Smooth muscle cell (in vitro differentiated cells): Measurements from ENCODE around the gene ST6GALNAC2. TPM values are rescaled to one million over a fixed set of nuclear protein-coding genes. Genes with fewer than 3 reads are reported as not detected.

Experiments used
- DNase-seq: peaks from one replicate; lab custom pipeline; 2025; ENCODE audit not compliant: unreplicated experiment; lab: John Stamatoyannopoulos, UW
- H2AFZ ChIP-seq: fragments of 200-600 bp; sonication (generic); 2 replicates; pipeline ENCODE4 v1.6.0; 2016; ENCODE audit warnings: antibody characterized with exemption, low read depth, mild to moderate bottlenecking
- H3F3A ChIP-seq: fragments of 200-600 bp; sonication (generic); 2 replicates; pipeline ENCODE4 v1.6.0; 2017; ENCODE audit warnings: antibody characterized with exemption, low read depth
- H3K27ac ChIP-seq: fragments of 200-600 bp; sonication (generic); 2 replicates; pipeline ENCODE4 v1.5.1; 2016; ENCODE audit warnings: low read depth, mild to moderate bottlenecking
- H3K27me3 ChIP-seq: fragments of 200-600 bp; sonication (generic); 2 replicates; pipeline ENCODE4 v1.6.1; 2016; ENCODE audit warnings: low read depth, mild to moderate bottlenecking
- H3K36me3 ChIP-seq: fragments of 200-600 bp; sonication (generic); 2 replicates; pipeline ENCODE4 v1.5.1; 2016; ENCODE audit warnings: low read depth
- H3K4me1 ChIP-seq: fragments of 200-600 bp; sonication (generic); 2 replicates; pipeline ENCODE4 v1.5.1; 2016; ENCODE audit warnings: low read depth
- H3K4me2 ChIP-seq: fragments of 200-600 bp; sonication (generic); 2 replicates; pipeline ENCODE4 v1.6.0; 2016; ENCODE audit warnings: mild to moderate bottlenecking
- H3K4me3 ChIP-seq: fragments of 200-600 bp; sonication (generic); 2 replicates; pipeline ENCODE4 v1.5.1; 2016; ENCODE audit warnings: mild to moderate bottlenecking
- H3K79me2 ChIP-seq: fragments of 200-600 bp; sonication (generic); 2 replicates; pipeline ENCODE4 v1.6.0; 2016; ENCODE audit warnings: low read depth, mild to moderate bottlenecking
- H3K9ac ChIP-seq: fragments of 200-600 bp; sonication (generic); 2 replicates; pipeline ENCODE4 v1.6.0; 2016; ENCODE audit warnings: low read depth
- H3K9me3 ChIP-seq: fragments of 200-600 bp; sonication (generic); replicated peaks from 2 replicates; pipeline ENCODE4 v1.5.1; 2016; ENCODE audit warnings: low read depth
- H4K20me1 ChIP-seq: fragments of 200-600 bp; sonication (generic); 2 replicates; pipeline ENCODE4 v1.6.0; 2016; ENCODE audit warnings: low read depth
- WGBS: methylation state at CpG from one replicate; pipeline ENCODE4 v1.1.7; 2016; ENCODE audit warnings: low lambda C conversion rate; 5-methylcytosine and 5-hydroxymethylcytosine counted together
- polyA plus RNA-seq: library from polyadenylated mRNA; unstranded; fragments of >200 nt; fragmentation: Nextera tagmentation; extraction: Ambion mirVana; gene quantifications from 2 replicates; pipeline ENCODE4 v1.2.1, GENCODE V29; 2016
- total RNA-seq: library from RNA; depleted of rRNA; stranded (reverse); fragments of >200 nt; gene quantifications from 2 replicates; pipeline ENCODE4 v1.2.3, GENCODE V29; 2014
- TF ChIP-seq, protein P1 (sequence below): fragments of 200-600 bp; sonication (generic); IDR thresholded peaks from 2 replicates; pipeline ENCODE4 v1.5.1; 2017; ENCODE audit warnings: borderline replicate concordance, mild to moderate bottlenecking, antibody characterized with exemption; ENCODE audit not compliant: insufficient read depth, poor library complexity, severe bottlenecking

ST6GALNAC2 gene
- total and polyA plus RNA-seq, 2 experiments from 2014 or later, result 1.2 to 6.9 TPM

DNA sequence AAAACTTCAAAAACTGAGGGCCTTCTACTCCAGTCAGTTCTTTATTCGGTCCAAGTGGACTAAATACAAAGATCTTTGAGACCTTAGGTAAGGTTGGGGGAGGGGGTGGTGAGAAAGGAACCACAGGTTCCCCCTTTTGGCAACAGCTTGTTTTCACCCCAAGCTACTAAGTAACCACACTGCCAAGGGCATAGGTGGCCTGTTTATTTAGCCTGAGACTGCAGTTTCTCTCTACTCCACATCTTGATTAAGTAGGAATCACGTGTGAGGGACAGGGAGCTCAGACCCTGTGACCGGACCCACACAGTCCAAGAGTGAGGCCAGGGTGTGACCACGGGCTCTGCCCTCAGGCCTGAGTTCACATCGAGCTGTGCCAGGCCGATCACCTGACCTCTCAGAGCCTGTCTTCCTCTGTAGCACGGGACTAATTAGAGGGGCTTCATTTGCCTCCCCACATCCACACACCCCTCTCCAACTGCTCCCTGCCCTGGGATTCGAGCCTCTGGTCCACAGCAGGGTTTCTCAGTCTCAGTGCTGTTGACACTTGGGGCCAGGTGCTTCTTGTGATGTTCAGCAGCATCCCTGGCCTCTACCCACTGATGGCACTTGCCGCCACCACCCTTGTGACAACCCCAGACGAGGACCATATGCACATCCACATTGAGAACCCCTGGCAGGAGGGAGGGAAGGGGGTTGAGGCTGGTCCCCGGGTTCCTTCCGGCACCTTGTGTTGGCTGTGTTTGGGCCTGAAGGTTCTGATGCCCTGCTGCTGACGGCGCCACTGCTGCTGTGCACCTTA lies 17.8 kb downstream of the ST6GALNAC2 start:
- no peak overlapping the region for H3K27ac ChIP-seq
- H3K4me1 ChIP-seq, result peaks cover 6% of the 10 kb centered on the region
- H3K9ac ChIP-seq, result no peak overlapping the region
- H3K36me3 ChIP-seq, result no peaks in the 10 kb centered on the region
- H3K4me3 ChIP-seq, result no peak overlapping the region
- no peak for DNase-seq
- H3F3A ChIP-seq, result peaks cover 2% of the 10 kb centered on the region
- 85% methylated on average over 14 of the region's 14 CpGs for WGBS
- H2AFZ ChIP-seq, result no peak overlapping the region
- no peaks in the 10 kb centered on the region for H3K79me2 ChIP-seq
- no peaks in the 10 kb centered on the region for H3K27me3 ChIP-seq
- peaks cover 65% of the 10 kb centered on the region for H4K20me1 ChIP-seq
- no peaks in the 10 kb centered on the region for H3K9me3 ChIP-seq
- TF ChIP-seq, protein P1, sequence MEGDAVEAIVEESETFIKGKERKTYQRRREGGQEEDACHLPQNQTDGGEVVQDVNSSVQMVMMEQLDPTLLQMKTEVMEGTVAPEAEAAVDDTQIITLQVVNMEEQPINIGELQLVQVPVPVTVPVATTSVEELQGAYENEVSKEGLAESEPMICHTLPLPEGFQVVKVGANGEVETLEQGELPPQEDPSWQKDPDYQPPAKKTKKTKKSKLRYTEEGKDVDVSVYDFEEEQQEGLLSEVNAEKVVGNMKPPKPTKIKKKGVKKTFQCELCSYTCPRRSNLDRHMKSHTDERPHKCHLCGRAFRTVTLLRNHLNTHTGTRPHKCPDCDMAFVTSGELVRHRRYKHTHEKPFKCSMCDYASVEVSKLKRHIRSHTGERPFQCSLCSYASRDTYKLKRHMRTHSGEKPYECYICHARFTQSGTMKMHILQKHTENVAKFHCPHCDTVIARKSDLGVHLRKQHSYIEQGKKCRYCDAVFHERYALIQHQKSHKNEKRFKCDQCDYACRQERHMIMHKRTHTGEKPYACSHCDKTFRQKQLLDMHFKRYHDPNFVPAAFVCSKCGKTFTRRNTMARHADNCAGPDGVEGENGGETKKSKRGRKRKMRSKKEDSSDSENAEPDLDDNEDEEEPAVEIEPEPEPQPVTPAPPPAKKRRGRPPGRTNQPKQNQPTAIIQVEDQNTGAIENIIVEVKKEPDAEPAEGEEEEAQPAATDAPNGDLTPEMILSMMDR, result no peak
- H3K4me2 ChIP-seq, result no peak overlapping the region

DNA sequence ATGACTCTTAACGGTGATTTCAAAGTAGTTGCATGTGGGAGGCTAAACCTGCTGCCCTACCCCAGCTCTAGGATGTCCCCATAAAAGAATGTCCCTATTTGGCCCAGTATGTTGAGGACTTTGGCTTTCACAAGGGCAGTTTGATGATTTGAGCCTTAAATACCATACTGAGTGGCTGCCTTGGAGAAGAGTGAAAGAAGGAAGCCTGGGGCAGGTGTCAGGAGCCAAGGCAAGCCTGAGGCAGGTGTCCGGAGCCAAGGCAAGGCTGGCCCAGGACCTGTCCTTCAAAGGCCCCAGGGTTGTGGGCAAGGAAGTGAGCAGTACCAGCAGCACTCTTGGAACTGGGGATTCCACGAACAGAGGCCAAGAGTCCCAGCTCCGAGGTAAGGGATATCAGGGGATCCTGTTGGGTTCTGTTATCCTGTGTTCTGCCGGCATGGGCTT lies 18.6 kb downstream of the ST6GALNAC2 start:
- Histone ChIP-seq H3K79me2 (no peaks in the 10 kb centered on the region), H3K27me3 (no peaks in the 10 kb centered on the region), H3K9me3 (no peaks in the 10 kb centered on the region), H3K9ac (no peak overlapping the region), H3K4me2 (no peak overlapping the region), H2AFZ (no peak overlapping the region), H3F3A (peaks cover 3% of the 10 kb centered on the region), H3K4me3 (no peak overlapping the region), H4K20me1 (peaks cover 72% of the 10 kb centered on the region), H3K36me3 (no peaks in the 10 kb centered on the region), H3K27ac (no peak overlapping the region), H3K4me1 (peaks cover 6% of the 10 kb centered on the region)
- DNase-seq, result no peak
- WGBS, result 92% methylated on average over 5 of the region's 5 CpGs
- TF ChIP-seq, protein P1, result no peak

DNA sequence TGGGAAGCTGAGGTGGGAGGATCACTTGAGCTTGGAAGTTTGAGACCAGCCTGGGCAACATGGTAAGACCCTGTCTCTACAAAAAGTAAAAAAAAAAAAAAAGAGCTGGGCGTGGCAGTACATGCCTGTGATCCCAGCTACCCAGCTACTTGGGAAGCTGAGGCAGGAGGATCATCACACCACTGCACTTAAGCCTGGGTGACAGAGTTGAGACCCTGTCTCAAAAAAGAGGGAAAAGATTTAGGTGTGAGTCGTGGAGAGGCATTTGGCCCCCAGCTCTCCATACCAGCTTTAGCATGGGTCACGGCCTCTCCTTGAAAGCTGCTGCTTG lies 19.1 kb downstream of the ST6GALNAC2 start:
- no peak for DNase-seq
- no peak overlapping the region for H3K27ac ChIP-seq
- H3K4me2 ChIP-seq, result no peak overlapping the region
- TF ChIP-seq, protein P1, result no peak
- no peak overlapping the region for H3K9ac ChIP-seq
- 86% methylated on average over 3 of the region's 3 CpGs for WGBS
- peaks cover 77% of the 10 kb centered on the region for H4K20me1 ChIP-seq
- no peaks in the 10 kb centered on the region for H3K79me2 ChIP-seq
- H3K4me3 ChIP-seq, result no peak overlapping the region
- H3K9me3 ChIP-seq, result no peaks in the 10 kb centered on the region
- H2AFZ ChIP-seq, result no peak overlapping the region
- peaks cover 6% of the 10 kb centered on the region for H3K4me1 ChIP-seq
- peaks cover 3% of the 10 kb centered on the region for H3F3A ChIP-seq
- H3K27me3 ChIP-seq, result no peaks in the 10 kb centered on the region
- H3K36me3 ChIP-seq, result no peaks in the 10 kb centered on the region
